Activated naive CD8-positive, alpha-beta T cell treated with anti-CD3 and anti-CD28 coated beads, Interleukin-2, amount 50 U/mL, for 24 hours (primary cell): Measurements from ENCODE around the gene SLC4A2.
"Not testable (repeated sequence)": the region's sequence is repeated elsewhere in the genome, so short reads cannot be mapped to it uniquely, and the experiment has no call there.

Experiments
- ATAC-seq: fragments of 150-1000 bp; cut with Tn5 transposase; one replicate; pipeline ENCODE4 v1.10.0; 2021
- DNase-seq: peaks from one replicate; pipeline ENCODE4 v3.0.0; 2021
- H3K27ac Mint-ChIP-seq: one replicate; pipeline ENCODE4 v1.8.0; 2021; ENCODE audit warnings: mild to moderate bottlenecking, mixed read lengths
- H3K27me3 Mint-ChIP-seq: one replicate; pipeline ENCODE4 v1.8.0; 2021; ENCODE audit warnings: mixed read lengths
- H3K36me3 Mint-ChIP-seq: one replicate; pipeline ENCODE4 v1.8.0; 2021; ENCODE audit warnings: low read depth, mixed read lengths
- H3K4me1 Mint-ChIP-seq: one replicate; pipeline ENCODE4 v1.8.0; 2021; ENCODE audit warnings: mixed read lengths
- H3K4me3 Mint-ChIP-seq: one replicate; pipeline ENCODE4 v1.8.0; 2021; ENCODE audit warnings: mild to moderate bottlenecking, moderate library complexity, mixed read lengths
- H3K9me3 Mint-ChIP-seq: one replicate; pipeline ENCODE4 v1.8.0; 2021; ENCODE audit warnings: mixed read lengths

Gene SLC4A2

GRCh38 chr7:151059367-151060112, at the start of gene SLC4A2:
Gene SLC4A2 (plus strand): TSS chr7:151059589. CDS start chr7:151061988, 2,399 bp downstream.
- Mint-ChIP-seq H3K9me3 (no peaks in the 10 kb centered on the region), H3K27ac (peak within 1 kb of the TSS; percentile 95), H3K27me3 (no peaks in the 10 kb centered on the region), H3K4me3 (peak within 1 kb of the TSS; percentile 90), H3K4me1 (peaks cover 37% of the 10 kb centered on the region), H3K36me3 (no peaks in the 10 kb centered on the region)
- DNase-seq (peak; percentile 82), ATAC-seq (peak; percentile 12)

GRCh38 chr7:151010037-151010306, 49.4 kb upstream of the SLC4A2 start:
- H3K4me3 Mint-ChIP-seq = no peak overlapping the region
- no peak for DNase-seq
- no peak for ATAC-seq
- H3K27me3 Mint-ChIP-seq = no peaks in the 10 kb centered on the region
- no peak overlapping the region for H3K27ac Mint-ChIP-seq
- H3K36me3 Mint-ChIP-seq = peaks cover 3% of the 10 kb centered on the region
- peaks cover 55% of the 10 kb centered on the region for H3K4me1 Mint-ChIP-seq
- no peaks in the 10 kb centered on the region for H3K9me3 Mint-ChIP-seq

- ATAC-seq (peak; percentile 8), DNase-seq (no peak)
- Mint-ChIP-seq H3K9me3 (no peaks in the 10 kb centered on the region), H3K4me1 (peaks cover 60% of the 10 kb centered on the region), H3K36me3 (peaks cover 8% of the 10 kb centered on the region), H3K27me3 (no peaks in the 10 kb centered on the region), H3K27ac (peak overlapping the region; percentile 76), H3K4me3 (peak overlapping the region; percentile 57)
Measured at GRCh38 chr7:151010307-151011096, 48.9 kb upstream of the SLC4A2 start.

GRCh38 chr7:151011097-151011409, 48.3 kb upstream of the SLC4A2 start:
- Mint-ChIP-seq H3K27ac (peak overlapping the region; percentile 76), H3K4me3 (peak overlapping the region; percentile 57), H3K9me3 (no peaks in the 10 kb centered on the region), H3K27me3 (no peaks in the 10 kb centered on the region), H3K36me3 (peaks cover 10% of the 10 kb centered on the region), H3K4me1 (peaks cover 62% of the 10 kb centered on the region)
- ATAC-seq (no peak), DNase-seq (no peak)

- H3K27ac Mint-ChIP-seq = not testable (repeated sequence)
Measured at GRCh38 chr7:151011616-151012015, 47.8 kb upstream of the SLC4A2 start.

GRCh38 chr7:151012031-151012692, 47.2 kb upstream of the SLC4A2 start:
- peaks cover 70% of the 10 kb centered on the region for H3K4me1 Mint-ChIP-seq
- H3K27me3 Mint-ChIP-seq = no peaks in the 10 kb centered on the region
- H3K4me3 Mint-ChIP-seq = peak overlapping the region; percentile 32
- no peaks in the 10 kb centered on the region for H3K9me3 Mint-ChIP-seq
- DNase-seq (no peak), ATAC-seq (no peak)
- H3K36me3 Mint-ChIP-seq = peaks cover 10% of the 10 kb centered on the region
- H3K27ac Mint-ChIP-seq = peak overlapping the region; percentile 17

More at GRCh38 chr7:151011616-151012015, 47.8 kb upstream of the SLC4A2 start:
- H3K27me3 Mint-ChIP-seq, H3K9me3 Mint-ChIP-seq, ATAC-seq, DNase-seq: not testable (repeated sequence)
- Mint-ChIP-seq H3K4me3 (peak overlapping the region; percentile 32), H3K4me1 (peaks cover 66% of the 10 kb centered on the region), H3K36me3 (peaks cover 10% of the 10 kb centered on the region)

GRCh38 chr7:151012911-151013347, 46.5 kb upstream of the SLC4A2 start:
- DNase-seq (no peak), ATAC-seq (no peak)
- peaks cover 10% of the 10 kb centered on the region for H3K36me3 Mint-ChIP-seq
- peaks cover 70% of the 10 kb centered on the region for H3K4me1 Mint-ChIP-seq
- no peaks in the 10 kb centered on the region for H3K9me3 Mint-ChIP-seq
- H3K27me3 Mint-ChIP-seq = no peaks in the 10 kb centered on the region
- peak overlapping the region; percentile 17 for H3K27ac Mint-ChIP-seq
- peak overlapping the region; percentile 18 for H3K4me3 Mint-ChIP-seq

- peaks cover 10% of the 10 kb centered on the region for H3K36me3 Mint-ChIP-seq
- H3K9me3 Mint-ChIP-seq = no peaks in the 10 kb centered on the region
- peak overlapping the region; percentile 88 for H3K27ac Mint-ChIP-seq
- peak overlapping the region; percentile 78 for H3K4me3 Mint-ChIP-seq
- peak; percentile 6 for ATAC-seq
- peaks cover 70% of the 10 kb centered on the region for H3K4me1 Mint-ChIP-seq
- DNase-seq = no peak
- H3K27me3 Mint-ChIP-seq = peaks cover 4% of the 10 kb centered on the region
Measured at GRCh38 chr7:151013356-151013732, 46.0 kb upstream of the SLC4A2 start.

GRCh38 chr7:151013733-151014497, 45.5 kb upstream of the SLC4A2 start:
- H3K4me3 Mint-ChIP-seq = peak overlapping the region; percentile 78
- ATAC-seq (peak; percentile 33), DNase-seq (peak; percentile 86)
- peaks cover 70% of the 10 kb centered on the region for H3K4me1 Mint-ChIP-seq
- peaks cover 5% of the 10 kb centered on the region for H3K27me3 Mint-ChIP-seq
- H3K9me3 Mint-ChIP-seq = no peaks in the 10 kb centered on the region
- peak overlapping the region; percentile 88 for H3K27ac Mint-ChIP-seq
- peaks cover 10% of the 10 kb centered on the region for H3K36me3 Mint-ChIP-seq

GRCh38 chr7:151014950-151015349, 44.4 kb upstream of the SLC4A2 start:
- peaks cover 75% of the 10 kb centered on the region for H3K4me1 Mint-ChIP-seq
- no peaks in the 10 kb centered on the region for H3K9me3 Mint-ChIP-seq
- H3K4me3 Mint-ChIP-seq = peak overlapping the region; percentile 12
- no peak for ATAC-seq
- H3K27ac Mint-ChIP-seq = peak overlapping the region; percentile 88
- no peak for DNase-seq
- peaks cover 10% of the 10 kb centered on the region for H3K36me3 Mint-ChIP-seq
- peaks cover 10% of the 10 kb centered on the region for H3K27me3 Mint-ChIP-seq

- DNase-seq (no peak), ATAC-seq (no peak)
- H3K4me3 Mint-ChIP-seq = no peak overlapping the region
- H3K27ac Mint-ChIP-seq = no peak overlapping the region
- H3K27me3 Mint-ChIP-seq = peaks cover 20% of the 10 kb centered on the region
- H3K36me3 Mint-ChIP-seq = peaks cover 10% of the 10 kb centered on the region
- no peaks in the 10 kb centered on the region for H3K9me3 Mint-ChIP-seq
- H3K4me1 Mint-ChIP-seq = peaks cover 66% of the 10 kb centered on the region
Measured at GRCh38 chr7:151015967-151016366, 43.4 kb upstream of the SLC4A2 start.

GRCh38 chr7:151016505-151016904, 42.9 kb upstream of the SLC4A2 start:
- DNase-seq (no peak), ATAC-seq (no peak)
- H3K36me3 Mint-ChIP-seq = peaks cover 10% of the 10 kb centered on the region
- peaks cover 24% of the 10 kb centered on the region for H3K27me3 Mint-ChIP-seq
- H3K4me1 Mint-ChIP-seq = peaks cover 63% of the 10 kb centered on the region
- peak overlapping the region; percentile 78 for H3K4me3 Mint-ChIP-seq
- H3K9me3 Mint-ChIP-seq = no peaks in the 10 kb centered on the region
- no peak overlapping the region for H3K27ac Mint-ChIP-seq

GRCh38 chr7:151016942-151017341, 42.4 kb upstream of the SLC4A2 start:
- Mint-ChIP-seq H3K4me1 (peaks cover 58% of the 10 kb centered on the region), H3K9me3 (no peaks in the 10 kb centered on the region), H3K27ac (no peak overlapping the region), H3K36me3 (peaks cover 10% of the 10 kb centered on the region), H3K27me3 (peaks cover 26% of the 10 kb centered on the region), H3K4me3 (peak overlapping the region; percentile 78)
- ATAC-seq (no peak), DNase-seq (no peak)

GRCh38 chr7:151017370-151017952, 41.9 kb upstream of the SLC4A2 start:
- ATAC-seq = no peak
- H3K9me3 Mint-ChIP-seq = no peaks in the 10 kb centered on the region
- peak overlapping the region; percentile 83 for H3K27ac Mint-ChIP-seq
- DNase-seq = no peak
- peaks cover 27% of the 10 kb centered on the region for H3K27me3 Mint-ChIP-seq
- H3K4me1 Mint-ChIP-seq = peaks cover 53% of the 10 kb centered on the region
- H3K36me3 Mint-ChIP-seq = peaks cover 10% of the 10 kb centered on the region
- H3K4me3 Mint-ChIP-seq = peak overlapping the region; percentile 78
